ENCODE data around the gene CCNJL. TPM values are rescaled to one million over a fixed set of nuclear protein-coding genes. Genes with fewer than 3 reads are reported as not detected.
"Not testable (repeated sequence)": the region's sequence is repeated elsewhere in the genome, so short reads cannot be mapped to it uniquely, and the experiment has no call there.

Gene CCNJL
- total RNA-seq, 1 donor from 2014 or later = 1.3 TPM

GRCh38 chr5:160262151-160263074 is 50.0 kb downstream of the CCNJL start:
- peak; percentile 22 for DNase-seq (ENCODE audit: low spot score)

- DNase-seq (ENCODE audit: low spot score) = peak; percentile 59
Observed at GRCh38 chr5:160260881-160261815, 51.2 kb downstream of the CCNJL start.

- DNase-seq (ENCODE audit: low spot score) = no peak
Observed at GRCh38 chr5:160260006-160260775, 52.2 kb downstream of the CCNJL start.

GRCh38 chr5:160259341-160259740 is 53.0 kb downstream of the CCNJL start:
- DNase-seq (ENCODE audit: low spot score) = no peak

- DNase-seq (ENCODE audit: low spot score) = no peak
Observed at GRCh38 chr5:160254706-160255105, 57.7 kb downstream of the CCNJL start.

GRCh38 chr5:160253441-160253840 is 58.9 kb downstream of the CCNJL start:
- no peak for DNase-seq (ENCODE audit: low spot score)

GRCh38 chr5:160252916-160253315 is 59.4 kb downstream of the CCNJL start:
- no peak for DNase-seq (ENCODE audit: low spot score)

GRCh38 chr5:160251406-160252155 is 60.8 kb downstream of the CCNJL start:
- no peak for DNase-seq (ENCODE audit: low spot score)

GRCh38 chr5:160250826-160251225 is 61.5 kb downstream of the CCNJL start:
- no peak for DNase-seq (ENCODE audit: low spot score)

GRCh38 chr5:160250226-160250625 is 62.1 kb downstream of the CCNJL start:
- DNase-seq (ENCODE audit: low spot score) = no peak

GRCh38 chr5:160249570-160249969 is 62.8 kb downstream of the CCNJL start:
- DNase-seq (ENCODE audit: low spot score) = not testable (repeated sequence)

- DNase-seq (ENCODE audit: low spot score) = no peak
Observed at GRCh38 chr5:160245506-160246086, 66.8 kb downstream of the CCNJL start.

- DNase-seq (ENCODE audit: low spot score) = no peak
Observed at GRCh38 chr5:160242145-160242544, 70.2 kb downstream of the CCNJL start.

GRCh38 chr5:160240350-160240749 is 72.0 kb downstream of the CCNJL start:
- no peak for DNase-seq (ENCODE audit: low spot score)

- DNase-seq (ENCODE audit: low spot score) = no peak
Observed at GRCh38 chr5:160237571-160238093, 74.7 kb downstream of the CCNJL start.

GRCh38 chr5:160235731-160236130 is 76.6 kb downstream of the CCNJL start:
- DNase-seq (ENCODE audit: low spot score) = no peak

- DNase-seq (ENCODE audit: low spot score) = no peak
Observed at GRCh38 chr5:160233215-160233614, 79.1 kb downstream of the CCNJL start.

GRCh38 chr5:160231783-160232342 is 80.5 kb downstream of the CCNJL start:
- DNase-seq (ENCODE audit: low spot score) = no peak

- no peak for DNase-seq (ENCODE audit: low spot score)
Observed at GRCh38 chr5:160230686-160231527, 81.5 kb downstream of the CCNJL start.

Measured in mucosa of gallbladder (tissue), 1 donor.